Measurements from ENCODE around the gene IGF1R. TPM values are rescaled to one million over a fixed set of nuclear protein-coding genes. Genes with fewer than 3 reads are reported as not detected.

IGF1R gene
- total and polyA plus RNA-seq, 4 experiments from 2014 or later: 0.45 to 49.2 (median 25.1) TPM

- Mint-ChIP-seq H3K27ac (no peak overlapping the region), H3K27me3 (no peaks in the 10 kb centered on the region), H3K36me3 (no peaks in the 10 kb centered on the region), H3K4me3 (no peak overlapping the region), H3K4me1 (peaks cover 4 to 26% (median 15%) of the 10 kb centered on the region in 4 donors), H3K9me3 (peaks cover 0 to 2% (median 0%) of the 10 kb centered on the region in 8 donors)
- Histone ChIP-seq H3K36me3 (ENCODE audit: insufficient read depth, low read length) (no peaks in the 10 kb centered on the region), H3K27ac (ENCODE audit: low read depth, low read length) (no peak overlapping the region), H3K9me3 (ENCODE audit: control insufficient read depth in 1 of 2, low read length in 2 of 2) (no peaks in the 10 kb centered on the region), H3K4me1 (ENCODE audit: insufficient read depth, low read length) (no peaks in the 10 kb centered on the region), H3K4me3 (ENCODE audit: low read length in 2 of 2) (no peak overlapping the region), H3K27me3 (ENCODE audit: insufficient read depth, low read length) (no peaks in the 10 kb centered on the region)
- no peak for DNase-seq
- CTCF ChIA-PET (ENCODE audit: partially characterized antibody): no interaction called here
- POLR2A ChIA-PET (ENCODE audit: partially characterized antibody): no interaction called here
- intact Hi-C loops (cut with micrococcal nuclease): no loop called here
Observed at GRCh38 chr15:98804057-98804380, 155.7 kb downstream of the IGF1R start.

- Mint-ChIP-seq H3K36me3 (no peaks in the 10 kb centered on the region), H3K27me3 (no peaks in the 10 kb centered on the region), H3K9me3 (peaks cover 0 to 2% (median 0%) of the 10 kb centered on the region in 8 donors), H3K27ac (no peak overlapping the region), H3K4me1 (peaks cover 2 to 13% (median 8%) of the 10 kb centered on the region in 4 donors), H3K4me3 (no peak overlapping the region)
- H3K9me3 ChIP-seq (ENCODE audit: control insufficient read depth in 1 of 2, low read length in 2 of 2): no peaks in the 10 kb centered on the region
- no peaks in the 10 kb centered on the region for H3K4me1 ChIP-seq (ENCODE audit: insufficient read depth, low read length)
- H3K36me3 ChIP-seq (ENCODE audit: insufficient read depth, low read length): no peaks in the 10 kb centered on the region
- no peak overlapping the region for H3K4me3 ChIP-seq (ENCODE audit: low read length in 2 of 2)
- no peaks in the 10 kb centered on the region for H3K27me3 ChIP-seq (ENCODE audit: insufficient read depth, low read length)
- no peak overlapping the region for H3K27ac ChIP-seq (ENCODE audit: low read depth, low read length)
- DNase-seq: no peak
- ChIA-PET POLR2A (ENCODE audit: partially characterized antibody) (no interaction called here), CTCF (ENCODE audit: partially characterized antibody) (no interaction called here)
- intact Hi-C loops (cut with micrococcal nuclease): no loop called here
Observed at GRCh38 chr15:98805434-98806274, 157.3 kb downstream of the IGF1R start.

DNA sequence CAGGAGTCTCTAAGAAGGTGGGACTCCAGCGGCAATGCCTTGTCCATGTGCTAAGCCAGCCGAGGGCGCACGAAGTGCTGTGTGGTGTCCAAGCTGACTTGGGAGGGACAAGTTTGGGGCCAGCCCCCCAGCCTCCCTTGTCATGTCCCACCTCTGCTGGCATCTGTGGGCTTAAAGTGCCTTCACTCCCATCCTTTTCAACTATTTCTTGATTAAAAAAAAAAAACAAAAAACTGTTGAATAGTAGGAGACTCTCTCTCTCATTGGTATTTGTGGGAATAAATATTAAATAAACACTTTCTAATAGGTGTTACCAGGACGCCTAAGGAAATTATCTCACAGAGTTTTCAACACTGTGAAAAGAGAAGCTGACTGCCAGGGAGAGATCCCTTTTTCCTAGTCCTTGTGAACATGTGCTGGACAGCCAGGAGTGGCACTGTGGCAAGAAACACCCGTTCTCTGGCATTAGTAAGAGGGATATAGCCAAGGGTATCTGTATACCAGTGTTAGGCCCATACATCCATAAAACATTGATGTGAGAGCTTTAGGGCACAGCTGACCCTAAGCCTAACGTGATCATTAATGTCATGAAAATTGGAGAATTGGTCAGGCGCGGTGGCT, 158.0 kb downstream of the IGF1R start:
- Mint-ChIP-seq H3K27ac (no peak overlapping the region), H3K36me3 (no peaks in the 10 kb centered on the region), H3K9me3 (peaks cover 0 to 2% (median 0%) of the 10 kb centered on the region in 8 donors), H3K4me1 (peaks cover 0 to 5% (median 2%) of the 10 kb centered on the region in 4 donors), H3K4me3 (no peak overlapping the region), H3K27me3 (no peaks in the 10 kb centered on the region)
- Histone ChIP-seq H3K4me3 (ENCODE audit: low read length in 2 of 2) (no peak overlapping the region), H3K9me3 (ENCODE audit: control insufficient read depth in 1 of 2, low read length in 2 of 2) (no peaks in the 10 kb centered on the region), H3K36me3 (ENCODE audit: insufficient read depth, low read length) (no peaks in the 10 kb centered on the region), H3K27me3 (ENCODE audit: insufficient read depth, low read length) (no peaks in the 10 kb centered on the region), H3K27ac (ENCODE audit: low read depth, low read length) (no peak overlapping the region), H3K4me1 (ENCODE audit: insufficient read depth, low read length) (no peaks in the 10 kb centered on the region)
- DNase-seq: no peak
- intact Hi-C loops (cut with micrococcal nuclease): no loop called here
- ChIA-PET POLR2A (ENCODE audit: partially characterized antibody) (no interaction called here), CTCF (ENCODE audit: partially characterized antibody) (no interaction called here)

- peaks cover 0 to 4% (median under 1%) of the 10 kb centered on the region in 4 donors for H3K4me1 Mint-ChIP-seq
- ChIA-PET POLR2A (ENCODE audit: partially characterized antibody) (no interaction called here), CTCF (ENCODE audit: partially characterized antibody) (interaction anchor here (0.8 kb wide), 1 partner anchor 9 kb away, joined by 3 read pairs; no protein-coding TSS in a partner anchor)
- Histone ChIP-seq H3K4me3 (ENCODE audit: low read length in 2 of 2) (no peak overlapping the region), H3K9me3 (ENCODE audit: control insufficient read depth in 1 of 2, low read length in 2 of 2) (no peaks in the 10 kb centered on the region), H3K27ac (ENCODE audit: low read depth, low read length) (no peak overlapping the region), H3K36me3 (ENCODE audit: insufficient read depth, low read length) (no peaks in the 10 kb centered on the region), H3K4me1 (ENCODE audit: insufficient read depth, low read length) (no peaks in the 10 kb centered on the region), H3K27me3 (ENCODE audit: insufficient read depth, low read length) (no peaks in the 10 kb centered on the region)
- H3K27ac Mint-ChIP-seq: no peak overlapping the region
- H3K36me3 Mint-ChIP-seq: no peaks in the 10 kb centered on the region
- H3K9me3 Mint-ChIP-seq: peaks cover 0 to 2% (median 0%) of the 10 kb centered on the region in 8 donors
- DNase-seq: no peak
- H3K27me3 Mint-ChIP-seq: no peaks in the 10 kb centered on the region
- intact Hi-C loops (cut with micrococcal nuclease): no loop called here
- no peak overlapping the region for H3K4me3 Mint-ChIP-seq
Observed at GRCh38 chr15:98807262-98807661, 158.9 kb downstream of the IGF1R start.

- H3K27ac Mint-ChIP-seq: no peak overlapping the region
- CTCF ChIA-PET (ENCODE audit: partially characterized antibody): interaction anchor here (0.6 to 1.1 kb wide), 2 partner anchors 267 to 270 kb away, joined by 3 read pairs; no protein-coding TSS in a partner anchor
- H3K4me1 ChIP-seq (ENCODE audit: insufficient read depth, low read length): no peaks in the 10 kb centered on the region
- H3K36me3 Mint-ChIP-seq: peaks cover 0 to 6% of the 10 kb centered on the region in 2 donors
- no peak overlapping the region for H3K27ac ChIP-seq (ENCODE audit: low read depth, low read length)
- H3K4me3 ChIP-seq (ENCODE audit: low read length in 2 of 2): no peak overlapping the region
- H3K9me3 ChIP-seq (ENCODE audit: control insufficient read depth in 1 of 2, low read length in 2 of 2): no peaks in the 10 kb centered on the region
- intact Hi-C loops (cut with micrococcal nuclease): no loop called here
- no peak overlapping the region for H3K4me3 Mint-ChIP-seq
- no peaks in the 10 kb centered on the region for H3K27me3 Mint-ChIP-seq
- H3K4me1 Mint-ChIP-seq: peaks cover 0 to 4% (median under 1%) of the 10 kb centered on the region in 4 donors
- DNase-seq: no peak
- peaks cover 0 to 2% (median 0%) of the 10 kb centered on the region in 8 donors for H3K9me3 Mint-ChIP-seq
- H3K27me3 ChIP-seq (ENCODE audit: insufficient read depth, low read length): no peaks in the 10 kb centered on the region
- no peaks in the 10 kb centered on the region for H3K36me3 ChIP-seq (ENCODE audit: insufficient read depth, low read length)
- POLR2A ChIA-PET (ENCODE audit: partially characterized antibody): no interaction called here
Observed at GRCh38 chr15:98809273-98809672, 160.9 kb downstream of the IGF1R start.

DNA sequence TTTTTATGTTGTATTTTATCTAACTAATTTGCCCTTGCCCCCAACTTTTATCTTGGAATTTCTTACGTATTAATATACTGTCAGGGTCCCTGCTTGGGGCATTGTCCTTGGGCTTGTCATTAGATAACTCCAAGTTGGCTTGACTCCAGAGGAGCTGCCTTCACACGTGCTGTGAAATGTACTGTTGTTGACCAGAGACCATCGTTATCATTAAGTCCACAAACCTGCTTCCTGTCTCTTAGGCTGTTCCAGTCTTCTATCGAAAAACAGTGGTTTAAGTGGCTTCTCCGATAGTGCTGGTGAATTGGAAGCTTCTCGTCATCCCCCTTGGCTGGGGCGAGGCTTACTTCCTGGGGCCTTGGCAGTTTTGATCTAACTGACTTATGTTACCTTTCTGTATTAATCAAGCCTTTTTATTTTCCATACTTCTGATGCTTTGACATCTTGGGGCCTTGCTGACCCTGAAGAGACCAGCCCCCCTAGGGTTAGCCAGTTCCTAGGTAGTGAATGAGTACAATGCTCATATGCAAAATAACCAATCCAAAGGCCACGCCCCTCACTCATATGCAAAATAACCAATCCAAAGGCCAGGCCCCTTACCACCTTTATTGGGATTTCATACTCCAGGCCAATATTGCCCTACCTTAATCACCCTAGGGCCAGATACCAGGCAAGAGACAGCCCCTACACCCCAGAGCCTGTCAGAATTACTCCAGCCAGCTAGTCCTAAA, 164.5 kb downstream of the IGF1R start:
- Mint-ChIP-seq H3K36me3 (peaks cover 0 to 9% of the 10 kb centered on the region in 2 donors), H3K4me1 (peaks cover 0 to under 1% (median 0%) of the 10 kb centered on the region in 4 donors), H3K27me3 (no peaks in the 10 kb centered on the region), H3K9me3 (peaks cover 0 to 2% (median 0%) of the 10 kb centered on the region in 8 donors), H3K27ac (no peak overlapping the region), H3K4me3 (no peak overlapping the region)
- intact Hi-C loops (cut with micrococcal nuclease): no loop called here
- Histone ChIP-seq H3K4me1 (ENCODE audit: insufficient read depth, low read length) (no peaks in the 10 kb centered on the region), H3K4me3 (ENCODE audit: low read length in 2 of 2) (no peak overlapping the region), H3K9me3 (ENCODE audit: control insufficient read depth in 1 of 2, low read length in 2 of 2) (no peaks in the 10 kb centered on the region), H3K27ac (ENCODE audit: low read depth, low read length) (no peak overlapping the region), H3K27me3 (ENCODE audit: insufficient read depth, low read length) (no peaks in the 10 kb centered on the region), H3K36me3 (ENCODE audit: insufficient read depth, low read length) (no peaks in the 10 kb centered on the region)
- DNase-seq: no peak
- ChIA-PET CTCF (ENCODE audit: partially characterized antibody) (no interaction called here), POLR2A (ENCODE audit: partially characterized antibody) (no interaction called here)

GRCh38 chr15:98813951-98814350, 165.6 kb downstream of the IGF1R start:
- no peak overlapping the region for H3K4me3 ChIP-seq (ENCODE audit: low read length in 2 of 2)
- intact Hi-C loops (cut with micrococcal nuclease): no loop called here
- ChIA-PET CTCF (ENCODE audit: partially characterized antibody) (interaction anchor here (1.7 kb wide), 1 partner anchor 67 kb away, joined by 9 read pairs; no protein-coding TSS in a partner anchor), POLR2A (ENCODE audit: partially characterized antibody) (no interaction called here)
- no peaks in the 10 kb centered on the region for H3K36me3 ChIP-seq (ENCODE audit: insufficient read depth, low read length)
- H3K27ac ChIP-seq (ENCODE audit: low read depth, low read length): no peak overlapping the region
- peaks cover 0 to 4% (median 0%) of the 10 kb centered on the region in 8 donors for H3K9me3 Mint-ChIP-seq
- H3K27me3 Mint-ChIP-seq: no peaks in the 10 kb centered on the region
- H3K36me3 Mint-ChIP-seq: peaks cover 0 to 16% of the 10 kb centered on the region in 2 donors
- H3K4me1 ChIP-seq (ENCODE audit: insufficient read depth, low read length): no peaks in the 10 kb centered on the region
- no peak for DNase-seq
- no peaks in the 10 kb centered on the region for H3K4me1 Mint-ChIP-seq
- no peak overlapping the region for H3K27ac Mint-ChIP-seq
- no peaks in the 10 kb centered on the region for H3K9me3 ChIP-seq (ENCODE audit: control insufficient read depth in 1 of 2, low read length in 2 of 2)
- H3K4me3 Mint-ChIP-seq: no peak overlapping the region
- no peaks in the 10 kb centered on the region for H3K27me3 ChIP-seq (ENCODE audit: insufficient read depth, low read length)
